Fibroblast of skin of left quadriceps (primary cell): ENCODE results near the gene KRT82.
"Not testable (repeated sequence)": the region's sequence is repeated elsewhere in the genome, so short reads cannot be mapped to it uniquely, and the experiment has no call there.

Experiments
- DNase-seq, 2 experiments: peaks; one replicate each; pipeline ENCODE4 v3.0.0-alpha.2; 2013; ENCODE audit warnings: low read depth in 2 of 2

The KRT82 gene

DNA sequence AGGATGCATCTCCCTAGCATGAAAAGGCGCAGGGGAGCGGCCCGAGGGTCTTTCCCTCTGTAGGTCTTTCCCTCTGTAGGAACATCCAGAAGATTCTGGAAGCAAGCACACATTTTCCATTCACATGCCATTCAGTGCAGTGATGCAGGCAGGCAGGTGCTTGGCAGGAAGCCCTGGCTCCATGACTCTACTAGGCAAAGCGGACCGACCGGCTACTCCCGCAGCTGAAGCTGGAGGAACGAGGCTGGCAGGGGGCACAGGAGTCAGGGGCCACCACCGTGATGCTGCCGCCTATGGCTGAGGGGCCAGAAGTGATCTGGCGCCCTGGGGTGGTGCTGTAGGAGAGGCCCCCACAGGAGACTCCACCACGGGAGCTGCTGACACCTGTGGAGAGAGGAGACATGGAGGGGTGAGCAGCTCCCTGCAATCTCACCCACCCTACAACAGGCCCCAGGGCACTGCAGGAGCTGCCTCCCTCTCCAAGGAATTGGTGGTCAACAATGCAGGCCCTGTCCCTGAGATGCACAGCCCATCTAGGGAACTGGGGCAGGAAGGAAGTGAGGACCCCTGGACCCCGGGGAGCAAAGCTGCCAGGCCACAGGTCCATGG, 45.4 kb downstream of the KRT82 start:
- DNase-seq: no peak

DNA sequence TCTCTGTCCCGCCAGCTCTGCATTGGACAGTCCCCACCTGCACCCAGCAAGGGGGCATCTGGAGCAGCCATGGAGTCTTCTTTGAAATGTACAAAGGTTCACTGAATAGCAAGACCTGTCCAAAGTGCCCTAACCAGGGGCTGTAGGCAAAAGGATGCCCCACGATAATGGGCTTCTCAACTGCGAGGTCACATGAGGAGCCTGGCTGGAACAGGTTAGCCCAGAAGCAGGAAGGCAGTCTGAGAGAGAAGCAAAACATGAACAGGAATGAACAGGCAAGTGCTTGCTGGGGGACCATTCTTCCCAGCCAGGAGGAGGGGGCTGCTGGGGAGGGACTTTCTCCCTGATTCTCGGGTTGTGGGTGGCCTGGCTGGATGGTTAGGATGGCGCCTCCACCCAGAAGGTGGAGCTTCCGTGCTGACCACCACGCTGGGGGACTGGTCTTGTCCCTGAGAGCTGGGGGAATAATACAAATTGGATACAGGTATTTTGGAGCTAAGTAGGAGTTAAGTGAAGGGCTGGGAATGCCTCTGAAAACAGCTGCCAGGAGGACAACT, 46.0 kb downstream of the KRT82 start:
- no peak for DNase-seq

DNA sequence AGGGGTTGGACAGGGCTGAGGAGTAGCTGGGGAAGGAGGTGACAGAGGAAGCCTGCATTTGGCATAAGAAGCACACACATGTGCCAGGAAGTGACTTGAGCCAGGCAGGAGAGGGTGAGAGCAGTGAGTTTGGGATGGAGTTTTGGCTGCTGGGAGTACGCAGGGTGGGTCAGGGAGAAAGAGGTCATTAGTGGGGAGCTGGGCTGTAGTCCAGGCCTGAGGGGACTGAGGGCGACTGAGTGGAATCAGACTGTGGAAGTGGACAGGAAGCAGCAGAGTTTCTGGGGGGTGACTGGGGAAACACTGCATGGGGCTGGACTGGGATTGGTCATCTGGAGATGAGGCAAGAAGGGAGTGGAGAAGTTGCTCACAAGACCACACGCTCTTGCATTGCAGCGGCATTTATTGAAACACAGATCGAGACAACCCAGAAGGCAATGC, 46.5 kb downstream of the KRT82 start:
- DNase-seq: no peak

DNA sequence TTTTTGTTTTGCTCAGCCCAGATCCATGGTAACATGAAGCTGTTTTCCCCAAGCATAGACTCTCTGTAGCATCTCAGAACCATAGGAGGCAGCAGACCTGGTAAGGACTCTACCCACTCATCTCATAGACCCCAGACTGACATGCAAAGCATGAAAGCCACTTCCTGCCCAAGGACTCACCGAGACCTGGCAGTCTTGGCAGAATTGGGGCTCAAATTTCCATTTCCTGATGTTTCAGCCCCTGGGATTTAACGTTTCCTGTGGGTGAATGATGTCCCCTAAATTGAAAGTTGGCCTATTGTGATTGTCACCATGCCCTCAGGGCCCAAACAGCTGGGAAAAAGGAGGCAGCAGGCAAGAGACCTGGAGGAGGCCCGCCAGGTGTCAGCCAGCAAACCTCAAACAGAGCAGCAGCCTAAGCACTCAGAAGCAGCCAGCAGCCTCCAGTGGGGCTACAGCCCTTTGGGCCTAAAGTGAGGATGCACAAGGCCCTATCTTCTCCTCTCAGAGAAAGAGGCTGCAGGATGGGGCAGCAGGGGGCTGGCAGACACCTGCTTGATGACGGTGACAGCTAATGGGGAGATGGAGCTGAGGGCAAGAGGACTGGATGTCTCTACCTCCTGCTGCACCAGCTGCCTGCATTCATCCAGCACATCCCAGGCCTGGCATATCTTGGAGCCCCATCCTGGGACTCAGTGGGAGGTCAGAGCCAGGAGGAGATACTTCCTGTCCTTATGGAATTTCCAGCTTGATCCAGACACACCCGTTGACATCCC, 47.4 kb downstream of the KRT82 start:
- DNase-seq: no peak

DNA sequence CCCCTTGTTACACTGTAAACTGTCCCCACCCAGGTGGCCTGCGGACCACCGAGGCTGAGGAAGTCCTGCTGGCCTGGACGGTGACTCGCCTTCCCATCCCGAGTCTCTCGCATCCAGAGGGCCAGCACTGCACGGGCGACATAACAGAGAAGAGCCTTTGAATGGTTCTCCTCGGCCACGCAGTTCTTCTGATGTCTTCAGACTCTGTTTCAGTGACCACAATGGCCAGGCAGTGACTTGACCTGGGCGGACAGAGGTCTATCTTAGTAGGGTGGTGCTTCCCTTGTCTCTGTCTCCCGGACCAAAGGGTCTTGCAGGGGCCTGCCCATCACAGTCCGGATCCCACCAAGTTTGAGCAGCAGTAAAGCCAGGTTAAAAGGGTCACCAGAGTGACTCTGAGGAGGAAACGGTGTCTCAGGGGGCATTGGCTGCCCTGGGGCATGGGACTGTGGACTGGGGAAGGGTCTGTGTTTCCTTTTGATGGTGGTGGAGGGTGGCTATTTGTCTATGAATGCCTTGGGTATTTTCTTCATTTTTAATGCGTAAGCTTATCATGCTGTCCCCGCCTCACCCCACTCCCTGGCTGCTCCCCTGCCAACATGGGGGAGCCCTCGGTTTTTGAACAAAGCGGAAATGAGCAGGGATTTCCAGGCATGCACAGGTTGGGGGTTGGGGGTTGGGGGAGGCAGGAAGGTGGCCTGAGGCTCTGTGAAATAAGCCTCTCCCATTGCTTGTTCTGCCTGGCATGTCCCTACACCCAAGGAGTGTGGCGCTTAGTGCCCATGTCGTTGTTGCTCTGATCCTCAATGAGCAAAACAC, 49.2 kb downstream of the KRT82 start:
- DNase-seq: no peak

DNA sequence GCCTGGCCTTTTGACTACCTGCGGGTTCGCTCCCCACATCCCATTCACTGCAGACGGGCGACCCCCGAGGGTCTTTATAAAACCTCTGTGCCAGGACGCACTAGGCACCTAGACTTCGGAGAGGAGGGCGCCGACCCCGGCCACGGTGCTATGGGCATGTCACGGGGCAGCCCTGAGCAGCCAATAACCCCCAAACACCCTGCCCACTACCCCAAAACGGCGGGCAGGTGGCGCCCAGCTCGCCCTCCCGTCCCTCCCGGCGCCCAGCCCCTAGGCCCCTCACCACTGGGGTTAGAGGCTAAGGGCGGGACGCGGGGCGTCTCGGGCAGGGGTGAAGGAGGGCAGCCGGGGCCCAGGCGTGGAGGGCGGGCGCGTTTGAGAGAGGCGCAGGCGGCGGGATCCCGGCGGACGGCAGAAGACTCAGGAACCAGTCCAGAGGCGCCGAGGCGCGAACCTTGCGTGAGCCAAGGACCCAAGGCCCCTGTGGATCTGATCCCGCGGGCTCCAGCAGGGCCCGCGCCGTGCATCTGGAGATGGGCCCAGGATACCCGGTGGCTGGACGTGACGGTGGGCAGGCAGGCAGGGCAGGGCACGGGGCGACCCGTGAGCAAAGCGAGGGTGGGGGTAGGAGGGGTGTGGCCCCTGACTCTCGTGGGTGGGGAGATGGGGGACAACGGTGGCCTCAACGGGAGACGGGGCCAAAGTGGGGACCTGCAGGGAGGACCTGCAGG, 49.9 kb downstream of the KRT82 start:
- no peak for DNase-seq

DNA sequence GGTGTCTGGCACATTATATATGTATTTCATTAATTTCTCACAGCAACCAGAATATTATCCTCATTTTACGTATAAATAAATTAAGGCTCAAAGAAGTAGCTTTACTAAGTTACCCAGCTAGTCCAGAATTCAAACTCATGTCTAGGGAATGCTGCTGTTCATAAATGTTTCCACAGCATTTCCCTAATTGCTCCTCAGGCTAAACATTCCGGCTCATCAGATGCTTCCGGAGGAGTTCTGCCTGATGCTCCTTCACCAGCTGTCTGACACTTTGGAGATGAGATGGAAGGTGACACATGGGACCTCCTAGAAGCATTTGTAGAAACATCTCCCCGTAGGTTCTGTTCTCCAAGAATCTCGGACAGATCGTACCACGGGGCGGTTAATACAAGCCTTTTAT, 51.0 kb downstream of the KRT82 start:
- no peak for DNase-seq

DNA sequence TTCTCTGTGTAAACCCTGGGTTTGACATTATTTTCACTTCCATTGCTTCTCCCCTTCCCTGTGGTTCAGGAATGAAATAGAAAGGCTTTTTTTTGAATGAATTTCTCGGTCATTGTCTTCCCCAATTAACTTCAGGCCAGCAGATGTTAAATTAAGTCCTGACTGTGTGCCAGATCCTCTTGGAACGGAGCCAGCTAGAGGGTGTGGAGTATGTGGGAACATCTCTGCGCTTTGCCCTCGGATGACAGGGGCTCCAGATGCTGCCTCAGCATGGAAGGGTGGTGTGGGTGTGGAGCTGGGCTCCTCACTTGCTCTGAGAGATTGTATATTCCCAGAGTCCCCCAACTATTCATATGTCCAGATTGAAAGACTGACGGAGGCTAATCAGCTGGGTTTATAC, 51.9 kb downstream of the KRT82 start:
- DNase-seq: no peak

DNA sequence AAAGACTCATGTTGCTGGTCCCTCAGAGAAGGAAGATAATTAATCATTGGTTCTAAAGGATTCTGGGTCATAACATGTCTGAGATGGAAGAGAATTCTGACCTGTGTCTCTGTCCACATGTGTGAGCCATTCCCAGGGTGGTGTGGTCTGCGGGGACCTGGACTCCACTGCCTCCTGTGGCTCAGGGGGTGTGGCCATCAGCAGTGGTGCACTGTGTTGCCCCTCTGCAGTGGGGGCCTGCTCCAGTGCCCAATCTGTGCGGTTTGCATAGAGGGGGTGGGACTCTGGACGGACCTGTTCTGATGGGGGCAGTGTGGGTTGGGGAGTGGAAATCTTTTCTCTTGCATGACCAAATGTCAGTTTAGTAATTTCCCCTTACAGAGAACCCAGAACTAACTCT, 52.4 kb downstream of the KRT82 start:
- no peak for DNase-seq

DNA sequence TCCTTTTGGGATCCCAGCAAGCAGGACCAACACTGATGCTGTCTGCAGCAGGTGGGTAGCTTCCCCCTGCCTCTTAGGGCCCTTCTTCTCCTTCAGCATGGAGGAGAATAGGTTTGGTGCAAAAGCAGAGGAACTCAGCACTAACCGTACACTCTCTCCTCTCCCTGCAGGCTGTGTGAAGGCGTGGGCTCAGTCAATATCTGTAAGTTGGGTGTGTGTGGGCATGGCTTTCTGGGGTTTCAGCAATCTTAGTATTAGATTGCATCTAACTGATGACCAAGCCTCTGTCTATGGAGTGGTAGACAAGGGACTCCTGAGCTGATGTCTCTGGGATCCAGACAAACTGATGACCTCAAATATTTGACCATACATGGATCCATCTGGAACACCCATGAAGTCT, 53.2 kb downstream of the KRT82 start:
- DNase-seq: no peak

DNA sequence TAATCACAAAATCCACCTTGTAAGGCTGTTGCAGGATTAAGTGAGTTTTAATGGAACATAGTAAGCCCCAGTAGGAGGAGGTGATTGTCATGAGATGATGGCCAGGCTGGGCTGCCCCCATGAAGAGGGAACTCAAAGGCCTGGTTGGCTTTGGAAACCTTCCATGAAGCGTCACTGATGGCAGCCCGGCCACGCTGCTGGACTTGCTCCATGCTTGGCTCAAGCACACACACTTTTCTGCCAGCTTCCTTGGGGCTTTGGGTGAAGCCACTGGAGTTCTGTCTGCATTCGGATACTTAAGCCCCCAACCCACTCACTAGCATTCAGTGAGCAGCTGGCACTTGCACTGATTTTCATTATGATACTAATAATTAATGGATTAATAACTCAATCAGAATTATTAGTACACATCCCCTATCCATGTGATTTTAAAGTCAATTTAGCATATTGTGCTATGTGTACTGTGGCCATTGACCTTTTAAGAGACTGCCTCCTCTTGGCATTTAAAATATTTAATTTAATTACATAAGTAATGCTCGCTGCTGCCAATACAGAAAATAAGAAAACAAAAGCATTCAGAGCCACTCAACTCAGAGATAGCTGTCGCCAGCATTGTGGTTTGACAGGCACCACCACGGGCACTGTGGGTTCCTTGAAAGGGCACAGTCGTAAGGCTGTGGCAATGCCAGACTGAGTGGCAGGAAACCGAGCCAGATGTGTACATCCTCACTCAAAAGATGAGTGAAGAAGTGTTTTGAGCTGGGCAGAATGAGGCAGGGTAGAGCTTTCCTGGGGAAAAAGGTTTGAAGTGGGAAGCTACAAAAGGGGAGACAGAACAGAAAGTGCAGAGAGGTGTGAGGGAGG, 54.7 kb downstream of the KRT82 start:
- DNase-seq: no peak

DNA sequence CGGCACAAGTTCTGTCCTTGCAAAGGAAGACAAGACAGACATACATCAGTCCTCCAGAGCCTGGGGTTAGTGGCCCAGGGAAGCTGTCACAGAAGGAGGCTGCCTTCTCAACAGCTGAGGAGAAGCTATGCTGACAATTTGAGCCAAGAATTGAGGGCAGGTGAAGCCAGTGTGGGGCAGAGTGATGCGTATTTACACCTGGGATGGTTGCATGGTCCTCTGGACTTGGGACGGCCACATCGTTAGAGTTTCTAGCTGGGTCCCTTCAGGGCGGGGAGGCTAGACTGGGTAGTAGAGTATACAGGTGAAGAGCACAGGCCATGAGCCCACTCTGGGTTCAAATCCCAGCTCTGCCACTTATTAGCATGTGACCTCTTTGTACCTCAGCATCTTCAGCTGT, 55.3 kb downstream of the KRT82 start:
- DNase-seq: no peak

DNA sequence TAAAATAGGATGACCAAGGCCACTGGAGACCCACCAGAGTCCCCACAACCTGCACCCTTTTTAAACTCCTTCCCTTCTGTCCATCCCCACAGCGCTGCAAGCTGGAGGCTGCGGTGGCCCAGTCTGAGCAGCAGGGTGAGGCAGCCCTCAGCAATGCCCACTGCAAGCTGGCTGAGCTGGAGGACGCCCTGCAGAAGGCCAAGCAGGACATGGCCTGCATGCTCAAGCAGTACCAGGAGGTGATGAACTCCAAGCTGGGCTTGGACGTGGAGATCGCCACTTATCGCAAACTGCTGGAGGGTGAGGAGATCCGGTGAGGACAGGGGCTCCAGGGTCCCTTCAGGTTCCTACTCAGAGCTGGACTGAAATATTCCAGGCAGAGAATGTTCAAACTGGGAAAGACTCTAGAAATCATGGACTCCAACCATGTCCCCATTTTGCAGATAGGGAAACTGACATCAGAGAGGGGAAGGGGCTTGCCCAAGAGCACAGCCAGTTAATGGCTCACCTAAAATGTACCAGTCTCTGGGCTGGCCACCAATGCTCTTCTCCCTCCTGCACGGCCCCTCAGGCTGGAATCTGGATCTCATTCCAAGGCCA, 56.0 kb downstream of the KRT82 start:
- DNase-seq: no peak

DNA sequence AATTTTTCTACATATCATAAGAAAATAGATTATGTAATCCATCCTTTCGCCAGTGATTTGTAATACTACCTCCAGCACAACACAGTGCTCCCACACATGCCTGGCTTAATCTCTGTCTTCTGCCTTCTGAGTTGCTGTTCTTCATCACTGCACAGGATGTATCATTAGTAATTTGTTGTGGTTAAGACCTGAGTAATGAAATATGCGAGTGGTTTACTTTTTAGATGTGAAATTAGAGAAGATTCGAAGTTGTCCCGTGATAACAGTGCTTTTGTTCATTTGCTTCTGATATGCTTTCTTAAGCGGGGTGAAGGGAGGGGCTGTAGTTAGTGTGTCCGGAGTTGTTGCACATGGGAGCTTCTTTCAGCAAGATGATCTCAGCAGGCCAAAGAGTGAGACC, 56.9 kb downstream of the KRT82 start:
- no peak for DNase-seq

DNA sequence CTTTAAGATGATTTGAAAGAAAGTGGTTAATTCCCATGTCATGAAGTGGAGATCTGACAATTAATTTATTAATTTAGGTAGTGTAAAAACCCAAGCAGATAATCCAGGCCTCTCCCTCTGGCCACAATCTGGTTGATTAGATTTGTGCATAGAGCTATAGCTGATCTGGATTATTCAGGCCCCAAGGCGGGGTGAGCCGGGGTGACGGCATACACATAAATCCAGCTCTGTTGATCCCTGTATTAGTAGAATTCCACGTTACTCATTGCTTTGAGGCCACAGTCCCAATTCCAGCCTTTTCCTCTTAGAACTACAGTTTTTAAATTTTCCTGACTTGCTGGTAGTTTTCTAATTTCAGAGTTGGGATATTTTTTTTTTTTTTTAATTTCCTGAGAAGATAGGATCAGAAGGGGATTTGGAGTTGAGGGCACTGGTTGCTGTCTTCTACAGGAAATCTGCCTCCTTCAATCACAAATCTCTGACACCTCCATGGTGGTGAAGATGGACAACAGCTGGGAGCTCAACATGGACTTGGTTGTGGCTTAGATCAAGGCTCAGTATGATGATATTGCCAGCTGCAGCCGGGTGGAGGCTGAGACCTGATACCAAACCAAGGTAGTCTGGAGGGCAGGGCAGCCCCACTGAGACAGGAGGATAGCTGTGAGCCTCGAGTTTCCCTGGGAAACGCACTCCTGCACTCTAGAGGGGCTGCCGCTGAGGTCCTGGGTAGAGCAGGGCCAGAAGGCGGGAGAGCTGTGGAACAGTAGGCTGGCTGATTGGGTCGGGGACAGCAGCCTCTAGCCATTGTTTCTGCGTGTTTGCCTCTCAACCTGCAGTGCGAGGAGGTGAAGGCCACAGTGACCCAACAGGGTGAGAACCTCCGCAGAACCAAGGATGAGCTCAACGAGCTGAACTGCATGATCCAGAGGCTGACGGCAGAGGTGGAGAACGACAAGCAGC, 58.3 kb downstream of the KRT82 start:
- no peak for DNase-seq

DNA sequence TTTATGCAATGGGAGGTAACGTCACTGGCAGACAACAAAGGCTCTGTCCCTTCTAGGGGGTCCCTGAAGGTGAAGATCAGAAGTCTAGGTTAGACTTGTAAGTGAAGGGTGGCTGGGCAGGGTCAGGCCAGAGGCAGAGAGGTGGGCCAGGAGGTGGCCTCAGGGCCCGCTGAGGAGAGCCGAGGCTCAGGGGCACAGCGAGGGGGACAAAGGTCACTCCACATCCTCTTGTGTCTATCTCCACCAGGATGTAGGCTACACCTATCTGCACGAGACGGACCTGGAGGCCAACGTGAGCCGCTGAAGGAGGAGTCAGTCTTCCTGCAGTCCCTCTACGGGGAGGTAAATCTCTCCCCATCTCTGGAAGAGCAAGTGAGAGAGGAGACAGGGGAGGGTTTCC, 59.1 kb downstream of the KRT82 start:
- no peak for DNase-seq

DNA sequence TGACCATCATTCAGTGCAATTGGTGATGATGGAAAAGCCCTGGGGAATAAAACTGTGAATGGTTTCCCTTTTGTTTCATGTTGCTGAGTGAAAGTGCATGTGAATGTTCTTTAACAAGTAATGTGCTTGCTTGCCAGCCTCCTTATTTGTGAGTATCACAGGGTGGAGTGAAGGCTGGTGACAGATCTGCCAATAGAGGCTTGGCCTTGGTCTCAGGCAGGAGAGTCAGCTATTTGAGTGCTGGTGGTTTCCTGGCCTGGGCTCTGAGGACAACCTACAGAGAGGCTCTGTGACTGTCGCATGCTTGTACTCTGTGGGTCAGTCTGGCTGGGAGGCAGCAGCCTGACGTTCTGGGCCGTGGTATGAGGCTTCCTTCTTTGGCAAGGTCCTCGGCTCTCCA, 59.5 kb downstream of the KRT82 start:
- no peak for DNase-seq

DNA sequence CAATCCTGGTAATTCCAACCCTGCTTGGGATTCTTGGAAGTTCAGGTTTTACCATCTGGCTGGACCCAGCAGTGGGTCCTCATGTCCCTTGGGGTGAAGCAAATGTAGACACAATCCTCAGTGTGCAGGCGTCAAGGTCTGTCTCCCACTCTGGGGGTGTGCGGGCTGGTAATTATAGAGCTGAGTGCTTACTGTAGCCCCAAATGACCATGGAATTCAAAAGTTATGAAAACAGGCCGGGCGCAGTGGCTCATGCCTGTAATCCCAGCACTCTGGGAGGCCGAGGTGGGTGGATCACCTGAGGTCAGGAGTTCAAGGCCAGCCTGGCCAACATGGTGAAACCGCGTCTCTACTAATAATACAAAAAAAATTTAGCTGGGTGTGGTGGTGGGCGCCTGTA, 61.1 kb downstream of the KRT82 start:
- DNase-seq: not testable (repeated sequence)

DNA sequence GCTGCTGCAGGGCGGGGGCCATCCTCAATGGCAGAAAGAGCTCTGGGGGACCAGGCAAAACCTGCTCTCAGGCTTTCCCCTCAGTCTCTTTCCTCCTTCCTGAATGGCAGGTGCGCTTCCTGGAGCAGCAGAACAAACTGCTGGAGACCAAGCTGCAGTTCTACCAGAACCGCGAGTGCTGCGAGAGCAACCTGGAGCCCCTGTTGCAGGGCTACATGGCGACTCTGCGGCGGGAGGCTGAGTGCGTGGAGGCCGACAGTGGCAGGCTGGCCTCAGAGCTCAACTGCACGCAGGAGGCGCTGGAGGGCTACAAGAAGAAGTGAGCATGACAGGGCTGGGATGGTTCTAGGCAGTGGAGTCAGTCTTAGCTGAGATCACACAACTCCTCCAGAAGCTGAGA, 62.0 kb downstream of the KRT82 start:
- no peak for DNase-seq
